DLD1 (cell line): ENCODE measurements around the gene BMF.
"Not testable (repeated sequence)": the region's sequence is repeated elsewhere in the genome, so short reads cannot be mapped to it uniquely, and the experiment has no call there.

ENCODE experiments used
- in situ Hi-C: cut with HindIII; loops from 2 replicates; pipeline ENCODE4 v1.10.0; 2017; ENCODE audit warnings: low sequenced_read_pairs

Gene BMF

GRCh38 chr15:40130118-40130517 lies 21.4 kb upstream of the BMF start:
- in situ Hi-C loops, result no loop called here

GRCh38 chr15:40128766-40129660 lies 20.3 kb upstream of the BMF start:
- in situ Hi-C loops, result no loop called here

- in situ Hi-C loops, result no loop called here
These were observed 17.3 kb upstream of the BMF start for GRCh38 chr15:40125950-40126349.

GRCh38 chr15:40124807-40125285 lies 16.2 kb upstream of the BMF start:
- in situ Hi-C loops, result not testable (repeated sequence)

GRCh38 chr15:40124333-40124732 lies 15.7 kb upstream of the BMF start:
- in situ Hi-C loops, result not testable (repeated sequence)

GRCh38 chr15:40123863-40124262 lies 15.2 kb upstream of the BMF start:
- in situ Hi-C loops, result not testable (repeated sequence)

GRCh38 chr15:40122989-40123388 lies 14.3 kb upstream of the BMF start:
- in situ Hi-C loops, result not testable (repeated sequence)

- in situ Hi-C loops, result no loop called here
These were observed 13.4 kb upstream of the BMF start for GRCh38 chr15:40121911-40122638.

GRCh38 chr15:40118473-40118872 lies 9.8 kb upstream of the BMF start:
- in situ Hi-C loops, result no loop called here

- in situ Hi-C loops, result no loop called here
These were observed 7.0 kb upstream of the BMF start for GRCh38 chr15:40115670-40116093.

GRCh38 chr15:40115106-40115505 lies 6.4 kb upstream of the BMF start:
- in situ Hi-C loops, result not testable (repeated sequence)

- in situ Hi-C loops, result no loop called here
These were observed 5.5 kb upstream of the BMF start for GRCh38 chr15:40114218-40114617.

GRCh38 chr15:40112789-40113188 lies 4.1 kb upstream of the BMF start:
- in situ Hi-C loops, result no loop called here

- in situ Hi-C loops, result no loop called here
These were observed 3.2 kb upstream of the BMF start for GRCh38 chr15:40111888-40112287.

GRCh38 chr15:40110866-40111550 lies 2.3 kb upstream of the BMF start:
- in situ Hi-C loops, result no loop called here

GRCh38 chr15:40108061-40108854 lies 421 bp downstream of the BMF start:
- in situ Hi-C loops, result no loop called here

- in situ Hi-C loops, result no loop called here
These were observed 2.2 kb downstream of the BMF start for GRCh38 chr15:40106203-40107161.

GRCh38 chr15:40105517-40106202 lies 3.0 kb downstream of the BMF start:
- in situ Hi-C loops, result no loop called here
